Measurements from ENCODE around the gene GPR151.

The GPR151 gene

GRCh38 chr5:146466521-146467349, 49.3 kb downstream of the GPR151 start:
- H3K4me3 ChIP-seq (ENCODE audit: low read length) = no peak overlapping the region
- no peak for DNase-seq (ENCODE audit: low read depth, low spot score)

GRCh38 chr5:146463446-146463845, 52.5 kb downstream of the GPR151 start:
- H3K4me3 ChIP-seq (ENCODE audit: low read length) = no peak overlapping the region
- DNase-seq (ENCODE audit: low read depth, low spot score) = peak; percentile 51

All from Jurkat, Clone E6-1 (cell line).